Testis (tissue), 2 donors: ENCODE measurements around the gene C19orf73.

ENCODE experiments used
- CTCF ChIP-seq, 3 experiments: fragments of 450-650 bp in 2 of 3; fragments of 200-600 bp in 1 of 3; sonication (generic) in 1 of 3; IDR thresholded peaks; one replicate each; pipeline ENCODE4 v1.5.1; 2016 to 2019; ENCODE audit warnings: antibody characterized with exemption in 3 of 3, mild to moderate bottlenecking in 2 of 3, moderate library complexity in 1 of 3
- POLR2A ChIP-seq: fragments of 450-650 bp; IDR thresholded peaks from one replicate; pipeline ENCODE4 v1.6.1; 2017; ENCODE audit warnings: antibody characterized with exemption, mild to moderate bottlenecking, moderate library complexity

GRCh38 chr19:49125025-49125731 is 6.2 kb upstream of the C19orf73 start:
- TF ChIP-seq CTCF (IDR thresholded peaks at IDR 0.05) (no peak), POLR2A (no peak)
